ENCODE results near the gene BACE1-AS.
"Not testable (repeated sequence)": the region's sequence is repeated elsewhere in the genome, so short reads cannot be mapped to it uniquely, and the experiment has no call there.

The BACE1-AS gene

DNA sequence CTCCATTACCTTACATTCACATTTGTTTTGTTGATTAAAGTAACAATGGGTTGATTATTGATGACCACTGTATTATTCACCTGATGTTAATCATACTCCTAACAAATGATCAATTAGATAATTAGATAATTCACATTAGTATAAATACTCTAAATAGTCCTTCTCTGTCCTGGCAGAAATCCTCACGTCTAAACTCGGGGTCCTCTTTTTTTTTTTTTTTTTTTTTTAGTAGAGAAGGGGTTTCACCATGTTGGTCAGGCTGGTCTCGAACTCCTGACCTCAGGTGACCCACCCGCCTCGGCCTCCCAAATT is 36.1 kb downstream of the BACE1-AS start:
- DNase-seq (ENCODE audit: low read depth) = not testable (repeated sequence)

DNA sequence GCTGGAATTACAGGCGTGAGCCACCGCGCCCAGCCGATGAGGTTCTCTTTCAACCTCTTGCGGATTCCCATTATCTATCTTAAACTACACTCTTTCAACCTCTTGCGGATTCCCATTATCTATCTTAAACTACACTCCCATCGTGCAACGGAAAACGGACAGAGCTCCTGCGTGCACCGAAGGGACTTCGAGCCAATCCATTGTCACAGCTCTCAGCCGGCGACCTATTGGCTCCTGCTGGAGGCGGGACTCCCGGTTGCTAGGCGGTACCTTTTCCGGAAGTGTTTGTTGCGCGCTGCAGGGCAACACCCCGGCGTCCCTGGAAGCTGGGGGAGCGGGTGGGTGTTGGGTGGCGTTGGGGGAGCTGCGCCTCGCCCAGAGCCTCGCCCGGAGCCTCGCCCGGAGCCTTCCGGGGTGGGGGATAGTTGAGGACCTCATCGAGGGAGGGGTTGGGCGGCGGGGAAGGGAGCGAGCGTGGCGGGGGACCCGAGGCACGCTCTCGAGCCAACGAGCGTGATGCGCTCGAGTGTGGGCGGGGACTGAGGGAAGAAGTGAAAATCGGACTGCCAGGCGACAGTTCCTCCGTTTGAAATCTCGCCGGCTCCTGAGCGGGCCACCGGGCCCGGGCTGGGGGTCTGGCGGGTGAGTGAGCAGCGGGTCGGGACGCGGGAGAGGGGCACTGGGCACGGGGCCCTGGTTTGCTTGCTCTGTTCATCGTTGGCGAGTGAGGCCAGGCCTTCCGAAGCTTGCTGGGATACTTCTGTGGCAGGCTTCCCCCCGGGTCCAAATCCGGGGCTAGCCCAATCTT is 36.6 kb downstream of the BACE1-AS start, which contains the start of gene CEP164:
Gene CEP164, plus strand, starts transcription at position 288 of the 808 bp plus-strand sequence. CDS start 10,733 bp downstream, outside the sequence.
- peak; percentile 98 for DNase-seq (ENCODE audit: low read depth)

DNA sequence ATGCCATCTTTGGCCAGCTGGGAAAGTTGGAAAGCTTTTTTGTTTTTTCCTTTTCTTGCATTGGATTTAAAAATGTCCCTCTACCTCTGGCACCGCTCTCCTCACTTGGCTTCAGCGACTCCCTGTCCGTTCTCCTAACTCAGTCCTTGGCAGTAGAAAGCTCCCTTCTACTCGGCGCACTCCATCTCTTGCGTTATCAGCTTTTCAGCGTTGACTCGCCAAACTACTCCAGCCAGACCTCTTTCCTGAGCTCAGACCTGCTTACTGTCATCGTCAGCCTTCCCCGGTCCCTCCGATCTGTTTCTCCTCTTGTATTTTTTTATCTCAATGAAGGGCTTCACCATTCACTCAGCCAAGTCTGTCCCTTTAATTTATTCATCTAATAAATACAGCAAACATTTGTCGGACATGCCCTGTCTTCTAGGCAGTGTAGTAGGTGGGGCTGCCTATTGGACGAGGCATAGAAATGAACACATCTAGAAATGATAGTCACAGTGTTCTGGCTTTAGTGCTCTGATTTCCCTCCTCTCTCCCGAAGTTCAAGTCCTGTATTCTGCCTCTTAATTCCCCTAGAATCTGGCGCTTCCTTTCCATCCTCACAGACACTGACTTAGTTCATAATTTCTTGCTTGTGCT is 37.3 kb downstream of the BACE1-AS start:
- peak; percentile 62 for DNase-seq (ENCODE audit: low read depth)

DNA sequence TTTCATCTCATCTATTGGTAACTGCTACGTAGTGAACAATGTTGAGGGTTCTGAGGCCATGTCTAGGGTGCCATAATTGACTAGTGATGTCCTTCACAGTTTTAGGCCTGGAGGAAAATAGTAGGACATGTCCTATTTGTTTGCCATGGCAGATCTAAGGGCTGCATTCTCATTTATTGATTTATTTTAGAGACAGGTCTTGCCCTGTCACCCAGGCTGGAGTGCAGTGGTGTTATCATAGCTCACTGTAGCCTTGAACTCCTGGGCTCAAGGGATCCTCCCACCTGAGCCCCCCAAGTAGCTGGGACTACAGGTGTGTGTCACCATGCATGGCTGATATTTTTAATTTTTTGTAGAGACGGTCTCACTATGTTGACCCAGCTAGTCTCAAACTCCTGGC is 41.7 kb downstream of the BACE1-AS start:
- no peak for DNase-seq (ENCODE audit: low read depth)

DNA sequence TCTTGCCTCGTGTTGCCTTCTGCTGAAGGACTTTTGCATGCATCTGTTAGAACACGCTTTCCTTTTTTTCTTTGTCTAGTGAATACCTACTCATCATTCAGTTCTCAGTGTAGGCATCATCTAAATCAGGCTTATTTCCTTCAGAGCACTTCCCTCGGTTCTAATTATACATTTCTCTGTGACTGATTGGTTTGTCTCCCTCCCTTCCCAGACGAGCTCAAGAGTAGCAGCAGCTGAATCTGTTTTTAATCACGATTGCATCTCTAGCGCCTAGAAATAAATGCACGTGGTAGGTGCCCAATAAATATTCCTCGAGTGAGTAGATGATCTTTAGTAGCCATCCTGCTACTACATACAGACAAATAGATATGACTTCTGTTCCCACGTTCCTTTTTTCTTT is 42.8 kb downstream of the BACE1-AS start:
- no peak for DNase-seq (ENCODE audit: low read depth)

DNA sequence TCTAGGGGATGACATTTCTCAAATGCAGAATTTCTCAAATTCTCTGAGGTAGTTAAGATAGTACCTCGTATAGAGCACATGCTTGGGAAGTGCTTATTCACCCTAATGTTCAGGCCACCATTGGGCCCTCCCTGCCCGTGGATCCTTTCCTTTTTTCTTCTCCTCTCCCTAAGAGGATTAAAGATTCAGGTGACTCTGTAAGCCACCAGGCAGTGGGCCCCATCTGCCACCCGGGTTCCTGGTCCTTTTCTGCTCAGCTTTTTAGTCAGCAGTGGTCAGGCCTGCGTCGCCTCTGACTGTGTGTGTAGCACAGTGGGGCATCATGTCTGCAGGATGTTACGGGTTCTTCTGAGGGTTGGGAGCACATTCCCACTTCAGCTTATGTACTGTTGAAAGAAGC is 43.8 kb downstream of the BACE1-AS start:
- no peak for DNase-seq (ENCODE audit: low read depth)

DNA sequence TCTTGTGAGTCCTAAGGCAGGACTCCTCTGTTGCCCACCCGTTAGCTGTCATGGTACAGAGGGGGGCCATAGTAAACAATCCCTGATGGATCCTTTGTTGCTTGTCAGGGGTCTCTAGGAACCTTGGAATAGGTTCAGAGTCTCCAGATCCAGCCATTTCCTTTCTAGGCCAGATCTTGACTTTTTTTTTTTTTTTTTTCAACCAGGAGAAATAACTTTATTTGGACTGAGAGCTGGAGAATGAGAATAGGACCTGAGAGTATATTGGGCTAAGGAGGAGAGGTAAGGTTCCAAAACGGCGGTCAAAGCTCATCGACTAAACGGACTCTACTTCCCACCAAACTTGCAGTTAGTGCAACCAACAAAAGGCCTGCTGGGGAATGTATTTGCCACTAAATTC is 44.3 kb downstream of the BACE1-AS start:
- DNase-seq (ENCODE audit: low read depth) = no peak

DNA sequence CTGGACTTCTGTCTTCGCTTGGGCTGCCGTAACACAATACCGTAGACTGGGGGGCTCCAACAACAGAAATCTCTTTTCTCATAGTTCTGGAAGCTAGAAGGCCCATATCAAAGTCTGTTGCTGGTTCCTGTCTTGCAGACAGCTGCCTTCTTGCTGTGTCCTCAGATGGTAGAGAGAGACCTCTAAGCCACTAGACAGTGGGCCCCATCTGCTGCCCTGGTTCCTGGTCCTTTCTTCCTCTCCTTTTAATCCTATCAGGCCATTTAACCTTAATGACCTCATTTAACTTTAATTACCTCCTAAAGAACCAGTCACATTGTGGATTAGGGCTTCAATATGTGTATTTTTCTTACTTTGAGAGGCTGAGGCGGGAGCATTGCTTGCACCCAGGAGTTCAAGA is 45.9 kb downstream of the BACE1-AS start:
- DNase-seq (ENCODE audit: low read depth) = no peak

Data from EH (cell line).